Stimulated activated CD4-positive, alpha-beta T cell treated with anti-CD3 and anti-CD28 coated beads, Interleukin-2, amount 100 ng/mL, for 24 hours (primary cell): ENCODE data around the gene GNAQ.
"Not testable (repeated sequence)": the region's sequence is repeated elsewhere in the genome, so short reads cannot be mapped to it uniquely, and the experiment has no call there.

ENCODE experiments used
- DNase-seq, 2 donors: peaks; one replicate each; pipeline ENCODE4 v3.0.0-alpha.2; 2020

Gene GNAQ

DNA sequence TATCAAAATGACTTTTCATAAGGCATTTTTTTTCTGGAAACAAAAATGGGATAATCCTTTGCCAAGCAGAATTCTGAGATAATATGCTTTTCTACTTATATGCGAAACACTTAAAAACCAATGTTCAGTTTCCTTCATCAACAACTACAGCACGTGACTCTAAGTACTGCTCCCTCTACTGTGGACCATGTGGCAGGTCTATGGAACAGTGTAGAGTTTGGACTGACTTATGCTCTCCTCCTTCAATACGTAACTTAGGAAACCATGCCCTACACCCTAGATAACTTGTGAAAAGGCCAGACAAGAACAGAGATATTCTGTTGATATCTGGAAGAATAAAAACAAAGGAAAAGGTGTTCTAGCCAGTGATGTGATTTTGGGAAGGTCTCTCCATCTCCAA, 272.2 kb downstream of the GNAQ start:
- no peak for DNase-seq

DNA sequence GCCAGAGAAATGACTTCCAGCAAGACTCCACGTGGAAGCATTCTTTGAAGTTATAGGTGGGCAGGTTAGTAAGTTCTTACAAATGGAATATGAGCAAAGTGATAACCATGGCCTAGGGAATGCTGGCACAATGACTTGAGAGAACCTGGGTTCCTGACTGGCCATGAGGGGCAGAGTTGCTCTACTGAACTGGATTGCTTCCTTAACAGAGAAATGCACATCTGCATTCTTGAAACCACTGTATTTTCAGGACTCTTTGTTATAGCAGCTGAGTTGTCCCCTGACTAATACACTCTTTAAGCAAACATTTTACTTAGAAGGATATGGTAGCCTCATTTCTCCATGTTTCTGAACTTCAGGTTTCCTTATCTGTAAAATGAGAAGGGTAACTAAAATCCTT, 275.2 kb downstream of the GNAQ start:
- no peak for DNase-seq

DNA sequence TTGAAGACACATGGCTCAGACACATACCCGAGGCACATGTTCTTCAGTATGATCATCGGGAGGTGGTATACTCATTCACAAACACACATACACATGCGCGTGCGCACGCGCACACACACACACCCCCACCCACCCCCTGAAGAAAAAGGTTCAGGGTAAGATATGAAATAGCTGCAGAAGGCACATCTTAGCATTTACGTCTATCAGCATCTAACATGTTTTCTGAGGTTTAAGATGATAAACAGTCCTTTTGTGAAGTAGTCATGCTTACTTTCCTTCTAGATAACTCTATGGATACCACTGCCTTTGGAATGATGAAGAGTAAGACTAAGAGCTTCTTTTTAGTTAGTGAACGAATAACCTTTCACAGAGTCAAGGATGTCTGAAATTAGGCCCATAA, 278.4 kb downstream of the GNAQ start:
- no peak for DNase-seq

DNA sequence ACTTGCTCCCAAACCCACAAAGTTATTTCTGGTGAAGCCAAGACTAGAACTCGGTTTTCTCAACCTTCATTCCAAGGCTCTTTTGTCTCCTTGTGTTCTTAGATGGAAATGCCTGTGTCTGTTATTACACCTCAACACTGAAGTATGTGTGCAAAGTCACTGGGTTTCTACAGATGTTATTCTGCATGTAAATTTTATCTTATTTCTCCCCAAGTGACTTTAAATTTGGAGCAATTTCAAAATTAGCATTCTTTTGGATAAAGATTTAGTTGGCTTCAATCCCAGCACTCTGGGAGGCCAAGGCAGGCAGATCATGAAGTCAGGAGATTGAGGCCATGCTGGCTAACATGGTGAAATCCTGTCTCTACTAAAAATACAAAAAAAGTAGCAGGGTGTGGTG, 279.1 kb downstream of the GNAQ start:
- no peak for DNase-seq

DNA sequence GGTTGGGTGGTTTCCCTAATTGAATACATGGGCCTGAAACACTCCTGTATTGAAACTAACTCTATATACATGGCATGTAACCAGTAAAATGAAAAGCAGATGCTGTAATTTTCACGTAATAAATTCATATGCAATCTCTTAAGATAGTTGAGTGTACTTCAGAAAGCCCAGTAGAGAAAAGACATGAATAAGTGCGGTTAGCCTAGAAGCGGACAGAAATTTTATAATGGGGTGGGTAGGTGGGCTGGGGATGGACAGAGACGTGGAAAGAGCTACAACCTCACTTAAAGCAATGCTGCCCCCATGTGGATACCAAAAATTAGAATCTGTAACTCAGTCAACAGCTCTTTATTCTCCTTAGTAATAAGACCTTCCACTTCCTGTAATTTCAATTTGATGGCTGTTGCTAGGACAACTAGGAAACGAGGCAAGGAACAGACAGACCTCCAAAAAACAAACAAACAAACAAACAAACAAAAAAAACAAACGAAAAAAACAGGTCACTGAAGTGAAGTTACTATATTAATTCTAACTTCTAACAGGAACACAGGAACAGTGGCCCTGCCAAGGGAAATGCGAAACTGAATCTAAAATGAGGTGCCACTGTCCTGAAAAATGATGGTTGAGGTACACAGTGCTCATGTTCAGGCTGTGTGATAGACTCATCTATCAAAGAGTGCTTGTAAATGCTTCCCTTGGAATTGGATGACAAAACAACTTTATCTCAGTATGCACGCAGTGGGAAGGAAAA, 280.1 kb downstream of the GNAQ start:
- peak in 1 of 2 donors; percentile 21 for DNase-seq

DNA sequence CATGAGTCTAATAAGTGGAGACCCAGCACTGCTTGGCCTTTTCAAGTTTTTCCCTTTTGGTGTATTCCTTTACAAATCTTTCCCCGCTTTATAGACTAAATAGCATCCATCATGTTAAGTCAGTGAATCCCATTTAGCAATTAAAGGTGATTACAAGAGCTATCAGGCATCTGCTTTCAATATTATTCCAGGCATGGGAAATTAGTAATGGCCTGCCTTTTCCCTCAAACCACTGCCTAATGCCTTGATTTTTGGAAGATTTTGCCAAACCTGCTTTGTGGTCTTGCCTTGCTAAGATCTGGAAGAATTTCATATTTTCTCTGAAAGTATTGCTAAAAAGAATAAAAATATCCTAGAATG, 280.6 kb downstream of the GNAQ start:
- no peak for DNase-seq

DNA sequence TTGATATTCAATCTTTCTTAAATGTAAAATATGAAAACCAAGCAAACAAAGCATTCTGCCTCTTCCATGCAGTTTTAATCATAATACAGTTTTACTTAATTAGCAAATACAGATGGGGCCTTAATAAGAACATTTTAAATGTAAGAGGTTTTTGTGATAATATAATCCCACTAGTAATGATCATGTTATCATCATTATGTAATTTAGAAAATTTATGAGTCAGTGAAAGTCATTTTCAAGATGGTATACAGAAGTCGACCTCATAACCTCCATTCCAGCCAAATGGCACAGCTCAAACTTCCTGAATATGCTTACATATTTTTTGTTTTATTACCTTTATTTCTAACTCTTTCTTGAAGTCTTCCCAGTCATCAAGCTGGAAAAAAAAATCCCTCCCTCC, 281.3 kb downstream of the GNAQ start:
- no peak for DNase-seq

DNA sequence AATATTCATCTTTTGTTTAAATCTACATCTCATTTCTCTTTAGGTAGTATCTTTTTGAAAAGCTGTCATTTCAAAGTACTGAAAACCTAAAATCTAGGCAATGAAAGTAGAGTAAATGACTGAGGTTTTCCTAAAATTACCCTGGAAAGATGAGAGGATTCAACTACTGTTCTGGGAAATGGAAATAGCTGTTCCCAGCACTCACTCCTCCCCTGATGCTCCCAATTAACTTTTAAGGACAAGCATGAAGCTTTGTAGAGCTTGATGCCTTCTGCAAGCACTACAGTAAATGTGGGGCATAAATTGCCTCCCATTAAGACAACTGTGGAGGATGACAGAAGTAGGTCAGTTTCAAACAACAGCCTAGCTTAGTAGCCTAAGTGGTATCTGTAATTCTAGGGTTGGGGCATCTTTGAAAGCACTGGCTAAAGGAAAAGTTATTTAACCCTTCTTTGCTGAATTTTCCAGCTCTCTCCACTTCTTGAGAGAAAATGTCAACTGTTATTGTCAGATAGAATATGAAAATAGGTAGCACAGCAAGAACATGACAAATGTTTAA, 283.3 kb downstream of the GNAQ start:
- no peak for DNase-seq

DNA sequence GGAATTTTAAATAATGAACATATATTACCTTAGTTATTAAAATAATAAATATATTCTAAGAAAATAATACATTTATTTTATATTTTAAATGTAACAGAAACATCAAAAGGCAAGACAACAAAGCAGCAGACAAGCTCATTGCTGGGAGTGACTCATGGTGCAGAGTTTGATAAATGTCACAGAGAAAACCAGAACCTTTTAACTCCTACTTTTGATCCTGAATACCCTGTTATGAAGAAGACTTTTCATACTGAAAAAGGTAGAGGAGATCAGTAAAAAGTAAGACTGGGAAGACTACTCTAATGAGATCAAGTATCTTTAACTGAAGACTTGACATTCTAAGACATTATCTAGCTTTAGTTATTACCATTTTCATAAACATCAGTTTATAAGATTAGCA, 284.4 kb downstream of the GNAQ start:
- DNase-seq, result no peak

DNA sequence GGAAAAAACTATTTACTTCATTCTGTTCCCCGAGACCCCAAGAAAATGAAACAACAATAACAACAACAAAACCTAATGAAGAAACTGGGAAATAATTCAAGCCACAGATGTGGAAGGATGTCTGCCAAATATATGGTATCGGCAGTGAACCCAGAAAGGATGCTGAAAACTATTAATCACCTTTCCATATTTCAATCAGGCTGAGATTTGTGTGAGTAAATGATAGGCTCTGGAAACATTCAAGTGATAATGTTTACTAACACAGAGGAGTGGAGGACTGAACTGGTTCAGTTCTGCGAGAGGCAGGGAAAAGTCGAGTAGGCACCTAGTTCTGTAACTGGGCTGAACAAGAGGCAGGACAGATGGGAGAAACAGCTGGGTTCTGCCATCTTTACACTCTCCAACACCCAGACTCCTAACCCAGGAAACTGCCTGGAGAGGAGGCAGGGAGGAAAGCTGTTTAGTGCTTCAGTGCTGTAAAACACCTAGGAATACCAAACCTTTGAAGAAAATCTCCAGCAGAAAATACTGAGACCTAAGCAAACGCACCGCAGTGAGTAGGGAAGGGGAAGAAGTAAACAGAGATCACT, 286.7 kb downstream of the GNAQ start:
- DNase-seq, result no peak

DNA sequence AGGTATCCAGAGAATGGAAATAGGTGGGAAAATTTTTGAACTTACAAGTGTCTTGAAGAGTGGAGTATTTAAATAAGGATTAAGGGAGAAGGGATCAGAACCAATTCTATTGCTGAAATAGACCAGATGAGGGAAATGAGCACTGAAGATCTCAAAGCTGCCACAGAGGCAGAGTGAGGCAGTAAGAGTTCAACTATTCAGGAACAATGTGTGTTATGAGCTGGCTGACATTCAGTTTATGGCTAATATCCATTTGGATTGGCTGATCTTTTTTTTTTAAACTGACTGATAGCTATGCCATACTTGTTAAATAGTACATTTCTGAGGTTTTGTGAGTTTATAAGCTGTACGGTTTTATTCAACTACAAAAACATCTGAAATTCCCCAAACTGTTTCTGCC, 288.2 kb downstream of the GNAQ start:
- DNase-seq, result no peak

DNA sequence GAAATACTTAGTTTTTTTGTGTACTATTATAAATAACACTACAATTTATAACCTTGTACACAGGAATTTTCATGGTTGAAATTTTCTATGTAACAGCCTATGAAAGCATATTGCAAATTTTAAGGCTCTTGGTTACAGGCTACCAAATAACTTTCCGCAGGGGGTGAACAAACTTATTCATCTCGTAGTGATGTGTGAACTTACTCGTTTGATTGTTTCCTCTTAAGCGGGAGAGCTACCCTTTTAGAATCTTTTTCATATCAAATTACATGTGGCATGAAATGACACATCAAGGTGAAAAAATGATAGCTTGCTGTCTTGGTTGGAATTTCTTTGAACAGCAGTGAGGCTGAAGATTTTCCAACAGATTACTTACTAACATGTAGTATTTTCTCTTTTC, 292.7 kb downstream of the GNAQ start:
- no peak for DNase-seq

DNA sequence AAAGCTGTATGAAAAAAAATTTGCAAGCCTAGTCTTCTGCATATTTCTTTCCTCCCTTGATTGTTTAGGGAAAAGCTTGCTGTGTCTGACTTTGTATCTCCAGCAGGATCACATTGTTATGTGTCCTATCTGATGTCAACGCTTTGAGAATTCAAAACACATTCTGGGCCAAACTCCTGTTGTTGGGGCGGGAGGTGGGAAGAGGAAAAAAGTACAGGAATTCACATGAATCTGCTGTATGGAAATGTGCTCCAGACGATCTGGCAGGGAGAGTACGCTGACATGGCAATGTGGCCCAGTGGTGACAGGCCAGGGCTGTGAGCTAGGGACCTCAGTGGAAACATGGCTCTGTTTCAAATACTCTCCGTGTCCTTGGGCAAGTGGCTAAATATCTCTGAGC, 296.1 kb downstream of the GNAQ start:
- DNase-seq, result no peak

DNA sequence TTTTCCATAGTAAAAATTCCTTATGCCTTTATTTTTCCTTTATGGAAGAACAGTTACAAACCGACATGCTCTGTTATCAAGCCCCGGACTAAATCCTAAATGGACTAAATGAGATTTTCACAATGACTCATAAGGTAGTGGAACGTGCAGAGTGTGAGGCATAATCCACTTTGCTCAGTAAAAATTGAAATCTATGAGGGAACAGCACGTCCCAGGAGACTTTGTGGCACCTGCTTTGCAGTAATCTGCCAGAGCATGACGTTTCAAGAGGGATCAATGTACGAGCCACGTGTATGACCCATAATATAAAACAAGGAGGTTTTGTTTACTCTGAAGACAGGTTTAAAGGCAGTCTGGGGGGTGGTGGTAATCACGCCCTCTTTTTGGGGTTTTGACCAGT, 299.7 kb downstream of the GNAQ start:
- DNase-seq, result no peak

DNA sequence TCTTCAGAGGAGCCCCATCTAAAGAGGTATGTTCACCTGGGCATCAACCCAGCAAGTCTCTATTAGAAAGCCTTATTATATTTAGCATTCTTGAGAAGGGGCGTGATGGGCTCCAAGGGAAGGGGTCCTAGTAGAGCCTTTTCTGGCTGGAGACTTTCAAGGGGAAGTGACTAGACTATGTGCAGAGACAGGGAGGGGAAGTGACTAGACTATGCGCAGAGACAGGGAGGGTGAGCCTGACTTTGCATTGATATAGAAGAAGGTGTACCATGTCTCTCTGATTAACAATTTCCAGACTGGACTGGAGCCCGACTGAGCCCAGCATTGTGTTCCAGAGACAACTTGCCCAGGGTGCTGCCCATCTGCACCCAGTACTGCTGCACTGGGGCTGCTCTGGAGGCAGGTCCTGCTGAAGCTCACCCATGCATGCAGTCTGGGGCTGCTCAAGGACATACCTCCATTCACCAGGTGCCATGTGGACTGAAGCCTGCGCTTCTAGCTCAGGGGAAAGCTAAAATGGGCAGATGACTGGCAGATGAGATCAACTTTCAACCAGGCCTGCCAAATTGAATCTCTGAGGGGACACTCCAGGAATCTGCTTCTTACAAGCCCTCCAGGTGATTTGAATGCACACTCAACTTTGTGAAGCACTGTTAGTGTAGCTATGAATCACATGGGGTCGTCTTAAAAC, 300.5 kb downstream of the GNAQ start:
- no peak for DNase-seq

DNA sequence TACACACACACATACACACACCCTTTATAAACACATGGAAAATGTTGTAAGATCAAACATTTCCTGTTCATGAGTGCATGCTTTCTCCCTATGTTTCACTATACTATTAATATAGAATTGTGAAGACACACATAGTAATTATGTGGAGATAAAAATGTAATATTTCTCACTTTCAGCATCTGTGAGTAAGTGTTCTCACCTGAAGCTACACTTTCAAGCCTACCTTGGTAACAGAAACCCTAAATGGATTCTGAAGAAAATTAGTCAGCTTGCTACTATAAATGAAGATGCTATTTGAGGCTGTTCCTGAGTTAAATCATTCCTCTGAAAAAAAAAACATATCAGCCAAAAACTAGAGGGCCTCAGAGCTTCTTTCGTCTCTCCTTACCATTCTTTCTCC, 302.4 kb downstream of the GNAQ start:
- DNase-seq, result no peak

DNA sequence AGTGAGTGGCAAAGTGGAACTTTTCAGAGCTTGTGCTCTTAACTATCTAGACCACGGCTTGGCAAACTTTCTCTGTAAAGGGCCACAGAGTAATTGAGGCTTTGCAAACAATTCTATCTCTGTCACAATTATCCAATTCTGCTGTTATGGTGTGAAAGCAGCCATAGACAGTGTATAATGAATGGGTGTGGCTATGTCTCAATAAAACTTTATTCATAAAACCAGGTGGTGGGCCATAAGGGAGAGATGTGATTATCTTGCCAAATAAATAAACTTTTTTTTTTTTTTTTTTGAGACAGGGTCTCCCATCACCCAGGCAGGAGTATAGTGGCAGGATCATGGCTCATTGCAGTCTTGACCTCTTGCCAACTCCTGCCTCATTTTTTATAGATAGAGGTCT, 304.8 kb downstream of the GNAQ start:
- DNase-seq, result no peak

DNA sequence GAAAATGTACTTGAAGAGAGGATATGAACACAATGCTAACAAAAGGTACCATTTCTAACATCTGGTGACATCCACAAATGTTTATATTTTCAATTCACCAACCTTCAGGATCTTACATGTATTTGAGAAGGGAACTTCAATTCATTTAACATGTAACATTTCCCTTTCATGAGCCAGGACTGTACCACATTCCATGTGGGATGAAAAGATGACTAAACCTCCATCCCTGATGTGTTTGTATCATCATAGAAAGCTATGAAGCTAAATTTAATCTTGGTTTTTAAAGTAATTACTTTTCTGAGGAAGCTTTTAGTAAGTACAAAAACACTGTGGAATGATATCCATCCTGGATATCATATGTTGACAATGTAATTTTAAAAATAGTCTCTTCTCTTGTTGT, 305.3 kb downstream of the GNAQ start:
- DNase-seq, result no peak

DNA sequence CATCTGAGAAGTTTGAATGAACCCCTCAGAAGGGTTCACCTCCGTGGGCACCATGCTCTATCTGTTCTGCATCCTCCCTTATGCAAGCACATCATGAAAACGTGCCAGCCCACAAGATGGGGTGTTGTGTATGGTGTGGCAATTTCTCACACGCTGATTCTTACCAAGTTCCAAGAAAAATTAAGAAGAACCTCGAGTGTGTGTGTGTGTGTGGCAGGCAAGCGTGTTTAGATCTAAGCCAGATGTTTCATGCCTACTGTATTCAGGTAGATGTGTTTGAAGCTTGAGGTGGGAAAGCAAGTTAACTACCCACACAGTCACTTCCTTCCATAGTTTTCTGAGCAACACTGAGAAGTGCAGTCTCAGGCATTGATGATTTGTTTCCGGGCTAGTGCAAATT, 305.8 kb downstream of the GNAQ start:
- peak in 1 of 2 donors; percentile 22 for DNase-seq

DNA sequence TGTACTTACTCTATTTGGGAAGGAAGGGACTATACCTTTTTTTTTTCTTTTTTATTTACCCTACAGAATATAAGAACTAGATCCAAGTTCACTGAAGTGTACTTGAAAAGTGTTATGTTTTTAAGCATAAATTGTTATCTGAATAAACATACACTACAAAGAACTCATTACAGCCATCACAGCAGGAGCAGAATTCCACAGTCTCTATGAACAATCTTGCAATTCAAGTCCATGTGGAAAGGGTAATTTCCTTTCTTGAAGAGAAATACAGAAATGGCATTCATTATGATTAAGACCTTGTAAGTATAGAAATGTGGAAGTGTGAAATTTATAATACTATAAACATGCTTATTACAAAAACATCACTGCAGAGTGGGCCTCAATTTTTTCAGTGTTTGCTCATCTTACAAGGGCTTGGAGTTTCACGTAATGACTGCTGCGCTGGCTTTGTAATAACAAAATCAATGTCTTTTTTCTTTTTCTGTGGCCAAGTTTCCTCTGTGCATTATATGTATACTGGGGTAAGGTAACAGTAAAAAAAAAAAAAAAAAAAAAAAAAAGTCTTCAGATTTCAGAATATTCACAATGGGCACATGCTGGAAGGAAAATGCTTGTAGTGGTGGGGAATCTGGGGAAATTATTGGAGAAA, 306.4 kb downstream of the GNAQ start:
- no peak for DNase-seq

DNA sequence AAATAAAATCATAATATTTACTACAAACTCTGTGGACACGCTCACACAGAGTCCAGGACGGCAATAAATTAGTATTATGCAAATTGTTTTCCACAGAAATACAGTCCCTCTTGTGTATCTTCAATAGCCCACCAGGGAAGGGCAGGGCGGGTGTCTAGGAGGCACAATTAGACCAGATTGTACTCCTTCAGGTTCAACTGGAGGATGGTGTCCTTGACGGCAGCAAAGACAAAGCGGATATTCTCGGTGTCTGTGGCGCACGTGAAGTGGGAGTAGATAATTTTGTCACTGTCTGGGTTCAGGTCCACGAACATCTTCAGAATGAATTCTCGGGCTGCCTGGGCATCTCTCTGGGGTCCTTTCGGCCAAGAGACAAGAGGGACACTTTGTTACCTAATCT, 310.5 kb downstream of the GNAQ start:
- DNase-seq, result not testable (repeated sequence)

DNA sequence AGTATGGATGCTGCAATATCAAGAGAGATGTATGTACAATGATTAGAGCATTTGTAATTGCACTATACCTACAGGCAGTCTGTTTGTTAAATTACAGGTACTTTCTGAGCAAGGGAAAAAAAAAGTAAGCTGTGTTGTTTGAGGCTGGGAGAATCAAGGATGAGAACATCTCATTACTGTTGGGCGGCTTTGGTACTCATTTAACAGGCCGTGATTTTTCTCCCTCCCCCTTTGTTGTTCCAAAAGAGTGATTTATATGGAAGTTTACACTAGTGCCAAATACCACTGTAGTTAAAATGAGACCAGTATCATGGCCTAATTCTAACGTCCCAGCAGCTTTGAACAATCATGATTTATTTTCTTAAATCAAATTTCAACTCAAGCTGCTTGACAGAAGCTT, 312.3 kb downstream of the GNAQ start:
- no peak for DNase-seq

DNA sequence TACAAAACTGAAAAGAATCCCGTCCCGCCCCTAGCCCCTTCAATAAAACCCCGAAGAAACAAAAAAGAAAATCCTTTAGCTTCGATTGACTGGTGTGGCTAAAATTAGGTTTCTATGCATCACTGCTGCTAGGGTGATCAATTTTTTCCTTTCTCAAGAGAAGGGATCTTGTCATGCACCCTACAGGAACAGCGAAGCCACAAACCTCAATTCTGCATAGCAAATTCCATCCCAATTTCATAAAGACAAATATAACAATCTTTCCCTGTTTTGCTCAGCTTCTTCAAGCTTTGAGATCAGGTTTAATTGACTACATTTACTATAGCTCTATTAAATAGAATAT, 313.3 kb downstream of the GNAQ start:
- not testable (repeated sequence) for DNase-seq
